ENCODE measurements around the gene ATP4B.

- no peak for TF ChIP-seq POLR2A (IDR thresholded peaks at IDR 0.05)
- TF ChIP-seq CTCF (IDR thresholded peaks at IDR 0.05): no peak
These were observed 26.5 kb downstream of the ATP4B start for GRCh38 chr13:113631341-113632095.
